HCT116 (cell line): ENCODE data around the gene FHIT. TPM values are rescaled to one million over a fixed set of nuclear protein-coding genes. Genes with fewer than 3 reads are reported as not detected.

Source experiments
- ATAC-seq: fragments of 200-7000 bp; cut with Tn5 transposase; 2 replicates; pipeline ENCODE4 v1.9.1; 2020; ENCODE audit warnings: mild to moderate bottlenecking, moderate library complexity
- BruUV-seq: library from RNA; stranded (reverse); fragments of 400-500 nt; replicated peaks from 2 replicates; lab custom pipeline; 2021; lab: Mats Ljungman, UMichigan
- CTCF ChIA-PET: fragments of 300-600 bp; sonication (Branson Sonifier 250); formaldehyde crosslinking; loops from one replicate; lab custom pipeline; 2021; ENCODE audit warnings: antibody characterized with exemption; lab: Charles Lee
- POLR2A ChIA-PET: fragments of 300-600, 350-600 bp; sonication (Branson Sonifier 250); formaldehyde crosslinking; loops from one replicate; lab custom pipeline; 2021; ENCODE audit warnings: antibody characterized with exemption; lab: Charles Lee
- RAD21 ChIA-PET, 2 experiments: fragments of 300-600 bp; sonication (Branson Sonifier 250); formaldehyde crosslinking; loops; one replicate each; lab custom pipeline; 2023; ENCODE audit warnings: low total read pairs in 2 of 2; ENCODE audit not compliant: uncharacterized antibody in 2 of 2, unreplicated experiment in 2 of 2, low non-redundant PET in 1 of 2; lab: Charles Lee
- DNase-seq: peaks from one replicate; pipeline ENCODE4 v3.0.0-alpha.2; 2010; ENCODE audit warnings: low read depth, low spot score
- H2AFZ ChIP-seq: fragments of 200-600 bp; shearing (Covaris generic), sonication (generic); 2 replicates; pipeline ENCODE4 v1.6.1; 2017; ENCODE audit warnings: low read depth, mixed run types, mixed read lengths, antibody characterized with exemption, low read length; ENCODE audit not compliant: poor library complexity, severe bottlenecking
- H3K27ac ChIP-seq: 2 replicates; pipeline ENCODE4 v1.5.1; 2012; ENCODE audit warnings: low read depth, low read length
- H3K27me3 ChIP-seq: fragments of 200-600 bp; sonication (generic); 2 replicates; pipeline ENCODE4 v1.6.1; 2016; ENCODE audit warnings: mixed run types, low read length, mixed read lengths; ENCODE audit not compliant: insufficient read depth
- H3K36me3 ChIP-seq, 2 experiments: fragments of 200-500 bp in 1 of 2; fragments of 200-600 bp in 1 of 2; sonication (Bioruptor generic) in 1 of 2; sonication (generic) in 1 of 2; 2 replicates each; pipeline versions ENCODE4 v1.5.1 to v1.6.1; 2014 to 2016; ENCODE audit warnings: low read length in 2 of 2, inconsistent platforms in 1 of 2, mixed read lengths in 1 of 2, mixed run types in 1 of 2; ENCODE audit not compliant: insufficient read depth in 2 of 2, control insufficient read depth in 1 of 2
- H3K4me1 ChIP-seq, 2 experiments: fragments of 200-600 bp in 1 of 2; sonication (generic) in 1 of 2; 2 replicates each; pipeline versions ENCODE4 v1.5.1 to v1.6.1; 2012 to 2017; ENCODE audit warnings: low read length in 2 of 2, inconsistent platforms in 1 of 2, mild to moderate bottlenecking in 1 of 2, mixed read lengths in 1 of 2, mixed run types in 1 of 2, moderate library complexity in 1 of 2; ENCODE audit not compliant: insufficient read depth in 2 of 2, control insufficient read depth in 1 of 2
- H3K4me2 ChIP-seq: fragments of 200-600 bp; sonication (generic); 2 replicates; pipeline ENCODE4 v1.6.1; 2017; ENCODE audit warnings: mixed run types, low read length, mixed read lengths
- H3K4me3 ChIP-seq, 2 experiments: fragments of 200-600 bp in 1 of 2; sonication (generic) in 1 of 2; replicated peaks in 1 of 2; 2 replicates each; pipeline ENCODE4 v1.5.1; 2011 to 2016; ENCODE audit warnings: low read length in 2 of 2, control low read depth in 1 of 2, low read depth in 1 of 2, mild to moderate bottlenecking in 1 of 2, mixed read lengths in 1 of 2, mixed run types in 1 of 2
- H3K79me2 ChIP-seq: fragments of 200-600 bp; sonication (generic); 2 replicates; pipeline ENCODE4 v1.6.1; 2017; ENCODE audit warnings: mild to moderate bottlenecking, mixed run types, low read length, moderate library complexity, mixed read lengths; ENCODE audit not compliant: insufficient read depth
- H3K9ac ChIP-seq: fragments of 200-600 bp; sonication (generic); 2 replicates; pipeline ENCODE4 v1.6.1; 2016; ENCODE audit warnings: low read length, mixed read lengths
- H3K9me2 ChIP-seq: fragments of 200-600 bp; sonication (generic), shearing (Covaris generic); 2 replicates; pipeline ENCODE4 v1.6.1; 2017; ENCODE audit warnings: mixed run types, mild to moderate bottlenecking, moderate library complexity; ENCODE audit not compliant: insufficient read depth
- H3K9me3 ChIP-seq, 2 experiments: fragments of 200-500 bp in 1 of 2; fragments of 200-600 bp in 1 of 2; sonication (Bioruptor generic) in 1 of 2; sonication (generic) in 1 of 2; 2 replicates each; pipeline ENCODE4 v1.6.1; 2014 to 2017; ENCODE audit warnings: low read length in 2 of 2, mixed read lengths in 2 of 2, inconsistent platforms in 1 of 2, low read depth in 1 of 2, mild to moderate bottlenecking in 1 of 2, mixed run types in 1 of 2, moderate library complexity in 1 of 2; ENCODE audit not compliant: control insufficient read depth in 1 of 2, insufficient read depth in 1 of 2
- H4K20me1 ChIP-seq: fragments of 200-600 bp; sonication (generic), shearing (Covaris generic); 2 replicates; pipeline ENCODE4 v1.6.1; 2017; ENCODE audit warnings: mixed run types, mild to moderate bottlenecking, moderate library complexity; ENCODE audit not compliant: insufficient read depth
- ATF3 ChIP-seq: IDR thresholded peaks from 2 replicates; pipeline ENCODE4 v1.6.1; 2012
- CTCF ChIP-seq, 3 experiments: fragments of 200-600 bp in 1 of 3; sonication (generic) in 1 of 3; IDR thresholded peaks in 2 of 3; conservative IDR thresholded peaks in 1 of 3; 2 replicates each; pipeline ENCODE4 v1.5.1; 2012 to 2017; ENCODE audit warnings: low read depth in 2 of 3, low read length in 2 of 3, antibody characterized with exemption in 1 of 3, borderline replicate concordance in 1 of 3, control low read depth in 1 of 3, mild to moderate bottlenecking in 1 of 3, mixed read lengths in 1 of 3, mixed run types in 1 of 3, moderate library complexity in 1 of 3; ENCODE audit not compliant: insufficient read depth in 1 of 3
- ELF1 ChIP-seq: IDR thresholded peaks from 2 replicates; pipeline ENCODE4 v1.6.1; 2012; ENCODE audit warnings: low read depth, borderline replicate concordance
- EZH2 ChIP-seq: fragments of 200-600 bp; sonication (generic); IDR thresholded peaks from 2 replicates; pipeline ENCODE4 v1.6.1; 2017; ENCODE audit warnings: antibody characterized with exemption, mixed run types
- EZH2phosphoT487 ChIP-seq: fragments of 200-600 bp; IDR thresholded peaks from 2 replicates; pipeline ENCODE4 v1.6.1; 2018; ENCODE audit warnings: antibody characterized with exemption, borderline replicate concordance
- JUND ChIP-seq: IDR thresholded peaks from 2 replicates; pipeline ENCODE4 v1.6.1; 2012
- MAX ChIP-seq: IDR thresholded peaks from 2 replicates; pipeline ENCODE4 v1.6.1; 2012
- POLR2AphosphoS5 ChIP-seq: IDR thresholded peaks from 2 replicates; pipeline ENCODE4 v1.6.1; 2011; ENCODE audit warnings: mild to moderate bottlenecking, low read depth, low read length, moderate library complexity
- RAD21 ChIP-seq: IDR thresholded peaks from 2 replicates; pipeline ENCODE4 v1.6.1; 2012; ENCODE audit warnings: low read depth, mild to moderate bottlenecking
- SIN3A ChIP-seq: IDR thresholded peaks from 2 replicates; pipeline ENCODE4 v1.6.1; 2012; ENCODE audit warnings: low read depth
- SP1 ChIP-seq: IDR thresholded peaks from 2 replicates; pipeline ENCODE4 v1.6.1; 2012; ENCODE audit warnings: low read depth
- SRF ChIP-seq: IDR thresholded peaks from 2 replicates; pipeline ENCODE4 v1.6.1; 2012; ENCODE audit warnings: low read depth
- ZBTB33 ChIP-seq: IDR thresholded peaks from 2 replicates; pipeline ENCODE4 v1.6.1; 2011; ENCODE audit warnings: mild to moderate bottlenecking, low read length, moderate library complexity; ENCODE audit not compliant: insufficient replicate concordance; ENCODE audit errors: extremely low read depth
- ZFX ChIP-seq: fragments of 450-650 bp; IDR thresholded peaks from 2 replicates; pipeline ENCODE4 v1.6.1; 2017
- ZNF274 ChIP-seq: fragments of 200-500 bp; sonication (Bioruptor generic); IDR thresholded peaks from 2 replicates; pipeline ENCODE4 v1.6.1; 2014; ENCODE audit warnings: mild to moderate bottlenecking, low read depth, low read length, inconsistent platforms
- intact Hi-C: fragments of 100-400 bp; cut with micrococcal nuclease; formaldehyde crosslinking; loops from 2 replicates; pipeline ENCODE4 v1.10.0; 2022
- total RNA-seq: library from RNA; stranded (reverse); gene quantifications from one replicate; pipeline ENCODE4 v1.2.1, GENCODE V29; 2021; ENCODE audit not compliant: unreplicated experiment

Gene FHIT
- total RNA-seq, 1 experiment from 2014 or later = 20.1 TPM

GRCh38 chr3:60266444-60266843 is 984.8 kb downstream of the FHIT start:
- ATAC-seq = no peak
- Histone ChIP-seq H2AFZ (no peak overlapping the region), H3K4me3 (no peak overlapping the region), H3K9ac (no peak overlapping the region), H3K79me2 (no peaks in the 10 kb centered on the region), H4K20me1 (no peaks in the 10 kb centered on the region), H3K27ac (no peak overlapping the region), H3K27me3 (no peaks in the 10 kb centered on the region), H3K4me1 (no peaks in the 10 kb centered on the region), H3K9me2 (no peaks in the 10 kb centered on the region), H3K4me2 (no peak overlapping the region), H3K9me3 (no peaks in the 10 kb centered on the region)
- BruUV-seq = no TSS peak
- intact Hi-C loops = no loop called here
- TF ChIP-seq SIN3A (no peak), RAD21 (no peak), EZH2 (no peak), ZBTB33 (no peak), ELF1 (no peak), ZFX (no peak), EZH2phosphoT487 (no peak), ZNF274 (no peak), SP1 (no peak), JUND (no peak), CTCF (IDR thresholded peaks at IDR 0.05 in 2 of 3, conservative IDR thresholded peaks at IDR 0.05 in 1 of 3; ENCODE audit: borderline replicate concordance in 1 of 3, insufficient read depth in 1 of 3, low read depth in 2 of 3, low read length in 2 of 3) (no peak), POLR2AphosphoS5 (no peak), MAX (no peak), ATF3 (no peak), SRF (no peak)
- TF ChIP-seq, all 23 proteins: peak for 0
- no peaks in the 10 kb centered on the region for H3K36me3 ChIP-seq
- CTCF ChIA-PET = no interaction called here
- RAD21 ChIA-PET = no interaction called here
- DNase-seq = no peak
- POLR2A ChIA-PET = no interaction called here
